ENCODE results near the gene SERTAD3. TPM values are rescaled to one million over a fixed set of nuclear protein-coding genes. Genes with fewer than 3 reads are reported as not detected.
"Not testable (repeated sequence)": the region's sequence is repeated elsewhere in the genome, so short reads cannot be mapped to it uniquely, and the experiment has no call there.

SERTAD3 gene
- total RNA-seq, 1 experiment from 2014 or later: 14.9 TPM

DNA sequence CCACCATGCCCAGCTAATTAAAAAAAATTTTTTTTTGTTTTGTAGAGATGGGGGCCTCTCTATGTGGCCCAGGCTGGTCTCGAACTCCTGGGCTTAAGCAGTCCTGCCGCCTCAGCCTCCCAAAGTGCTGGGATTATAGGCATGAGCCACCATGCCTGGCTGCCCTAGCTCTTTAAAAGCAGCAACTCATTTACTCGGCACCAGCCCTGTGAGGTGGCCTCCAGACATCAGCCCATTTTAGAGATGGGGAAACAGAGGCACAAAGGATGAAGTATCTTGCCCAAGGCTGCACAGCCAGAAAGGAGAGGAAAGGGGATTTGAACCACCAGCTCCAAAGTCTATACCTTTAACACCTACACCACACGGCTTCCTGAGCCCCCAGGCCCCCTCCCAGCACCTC is 31.3 kb downstream of the SERTAD3 start:
- no peak overlapping the region for H3K4me3 ChIP-seq (ENCODE audit: low read length)
- peaks cover 4% of the 10 kb centered on the region for H3K4me1 ChIP-seq (ENCODE audit: low read length)
- no peak for DNase-seq
- H3K27ac ChIP-seq (ENCODE audit: low read length): no peak overlapping the region
- no peak overlapping the region for H3K4me2 ChIP-seq (ENCODE audit: low read depth, low read length, poor library complexity, severe bottlenecking)
- no peak overlapping the region for H2AFZ ChIP-seq (ENCODE audit: low read length)
- H3K36me3 ChIP-seq (ENCODE audit: insufficient read depth, low read length): no peaks in the 10 kb centered on the region
- no peak overlapping the region for H3K9ac ChIP-seq (ENCODE audit: low read length)
- no peaks in the 10 kb centered on the region for H3K79me2 ChIP-seq (ENCODE audit: low read length)
- H4K20me1 ChIP-seq (ENCODE audit: insufficient read depth, low read depth, low read length): no peaks in the 10 kb centered on the region
- no peaks in the 10 kb centered on the region for H3K9me3 ChIP-seq (ENCODE audit: low read length)
- H3K9me2 ChIP-seq (replicated peaks; ENCODE audit: insufficient read depth, low read length): no peaks in the 10 kb centered on the region
- no peaks in the 10 kb centered on the region for H3K27me3 ChIP-seq (ENCODE audit: low read length)

DNA sequence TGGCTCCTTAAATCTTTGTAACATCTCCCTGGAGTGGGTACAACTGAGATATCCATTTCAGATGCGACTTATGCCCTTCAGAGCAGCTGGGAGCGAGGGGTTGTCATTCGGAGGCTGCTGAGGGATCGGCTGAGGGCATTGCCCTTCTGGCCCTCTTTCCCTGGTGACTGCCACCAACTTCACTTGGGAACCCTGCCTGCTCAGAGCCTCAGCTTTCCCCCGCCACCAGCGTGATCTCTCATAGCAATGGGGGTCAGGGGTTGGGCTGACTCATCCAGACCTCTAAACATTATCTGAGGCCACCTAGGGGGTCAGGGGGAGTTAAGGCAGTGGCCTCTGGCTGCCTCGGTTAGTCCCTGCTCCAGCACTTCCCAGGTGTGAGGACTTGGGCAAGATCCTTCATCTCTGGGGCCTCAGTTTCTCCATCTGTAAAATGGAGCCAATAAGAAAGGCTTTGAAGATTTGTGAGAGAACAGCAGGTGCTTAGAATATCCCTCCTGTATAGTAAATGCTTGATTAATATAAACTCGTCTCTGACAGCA is 32.1 kb downstream of the SERTAD3 start:
- Histone ChIP-seq H3K79me2 (ENCODE audit: low read length) (no peaks in the 10 kb centered on the region), H3K4me1 (ENCODE audit: low read length) (peaks cover 4% of the 10 kb centered on the region), H3K36me3 (ENCODE audit: insufficient read depth, low read length) (no peaks in the 10 kb centered on the region), H4K20me1 (ENCODE audit: insufficient read depth, low read depth, low read length) (no peaks in the 10 kb centered on the region), H2AFZ (ENCODE audit: low read length) (no peak overlapping the region), H3K9me2 (replicated peaks; ENCODE audit: insufficient read depth, low read length) (no peaks in the 10 kb centered on the region), H3K9me3 (ENCODE audit: low read length) (no peaks in the 10 kb centered on the region), H3K4me2 (ENCODE audit: low read depth, low read length, poor library complexity, severe bottlenecking) (no peak overlapping the region), H3K27me3 (ENCODE audit: low read length) (no peaks in the 10 kb centered on the region), H3K9ac (ENCODE audit: low read length) (no peak overlapping the region), H3K27ac (ENCODE audit: low read length) (no peak overlapping the region), H3K4me3 (ENCODE audit: low read length) (no peak overlapping the region)
- no peak for DNase-seq

DNA sequence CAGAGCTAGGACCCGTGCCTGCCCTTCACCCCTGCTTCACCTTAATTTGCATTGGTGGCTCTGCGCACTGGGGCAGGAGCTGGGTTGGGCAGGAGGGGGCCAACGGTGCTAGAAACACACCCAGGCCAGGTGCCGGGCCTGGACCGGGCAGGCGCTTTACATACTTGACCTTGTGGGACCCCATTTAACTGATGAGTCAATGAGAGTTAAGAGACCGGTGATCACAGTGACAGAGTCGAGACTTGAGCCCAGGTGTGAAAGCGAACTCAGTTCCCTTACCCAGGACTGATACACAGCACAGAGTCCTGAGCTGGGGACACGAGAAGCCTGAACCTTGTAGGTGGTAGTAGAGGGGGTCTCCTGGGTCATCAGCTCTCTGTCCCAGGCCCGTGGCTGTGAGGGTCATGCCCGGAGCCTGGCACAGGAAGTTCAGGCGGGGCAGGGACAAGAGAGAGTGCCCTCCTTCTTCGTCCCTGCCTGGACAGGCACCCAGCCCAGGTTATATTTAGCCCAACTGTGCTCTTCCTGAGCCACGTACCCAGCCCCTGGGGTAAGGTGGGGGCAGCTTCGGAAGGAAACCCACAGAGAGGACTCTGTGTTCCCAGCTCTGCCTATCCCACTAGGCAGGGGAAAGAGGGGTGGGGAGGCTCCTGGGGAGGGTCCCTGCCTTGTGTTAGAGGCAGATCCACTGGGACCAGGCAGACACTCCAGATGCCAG is 32.9 kb downstream of the SERTAD3 start:
- no peaks in the 10 kb centered on the region for H3K9me2 ChIP-seq (replicated peaks; ENCODE audit: insufficient read depth, low read length)
- H3K4me3 ChIP-seq (ENCODE audit: low read length): no peak overlapping the region
- no peaks in the 10 kb centered on the region for H3K9me3 ChIP-seq (ENCODE audit: low read length)
- no peak overlapping the region for H3K9ac ChIP-seq (ENCODE audit: low read length)
- no peaks in the 10 kb centered on the region for H4K20me1 ChIP-seq (ENCODE audit: insufficient read depth, low read depth, low read length)
- no peak overlapping the region for H2AFZ ChIP-seq (ENCODE audit: low read length)
- no peak for DNase-seq
- no peaks in the 10 kb centered on the region for H3K79me2 ChIP-seq (ENCODE audit: low read length)
- H3K27me3 ChIP-seq (ENCODE audit: low read length): no peaks in the 10 kb centered on the region
- H3K4me2 ChIP-seq (ENCODE audit: low read depth, low read length, poor library complexity, severe bottlenecking): no peak overlapping the region
- no peaks in the 10 kb centered on the region for H3K36me3 ChIP-seq (ENCODE audit: insufficient read depth, low read length)
- H3K4me1 ChIP-seq (ENCODE audit: low read length): peaks cover 4% of the 10 kb centered on the region
- no peak overlapping the region for H3K27ac ChIP-seq (ENCODE audit: low read length)

DNA sequence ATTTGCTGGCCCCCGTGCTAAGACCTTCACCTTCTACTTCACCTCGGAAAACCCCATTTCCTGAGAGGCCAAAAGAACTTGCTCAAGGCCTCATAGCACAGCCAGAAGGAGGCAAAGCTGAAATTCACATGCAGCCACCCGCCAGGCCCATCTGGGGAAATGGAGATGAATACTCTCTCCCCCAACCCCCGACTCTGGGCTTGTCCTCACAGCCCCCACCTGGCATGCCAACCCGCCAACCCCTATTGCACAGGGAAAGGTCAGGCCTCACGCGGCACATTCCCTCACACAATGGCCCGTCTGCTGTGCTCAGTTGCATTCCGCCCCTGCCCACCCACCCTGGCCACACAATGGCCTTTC is 34.1 kb downstream of the SERTAD3 start:
- Histone ChIP-seq H2AFZ (ENCODE audit: low read length) (no peak overlapping the region), H3K27ac (ENCODE audit: low read length) (no peak overlapping the region)
- DNase-seq: no peak

DNA sequence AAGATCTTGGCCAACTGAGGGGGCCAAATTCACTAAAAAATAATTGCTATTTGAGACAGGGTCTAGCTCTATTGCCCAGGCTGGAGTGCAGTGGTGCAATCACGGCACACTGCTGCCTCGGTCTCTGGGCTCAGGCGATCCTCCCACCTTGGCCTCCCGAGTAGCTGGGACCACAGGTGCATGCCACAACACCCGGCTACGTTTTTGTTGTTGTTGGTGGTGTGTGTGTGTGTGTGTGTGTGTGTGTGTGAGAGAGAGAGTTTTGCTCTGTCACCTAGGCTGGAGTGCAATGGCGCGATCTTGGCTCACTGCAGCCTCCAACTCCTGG is 35.6 kb downstream of the SERTAD3 start:
- not testable (repeated sequence) for H3K4me3 ChIP-seq (ENCODE audit: low read length); DNase-seq; H3K36me3 ChIP-seq (ENCODE audit: insufficient read depth, low read length); H3K9me3 ChIP-seq (ENCODE audit: low read length); H2AFZ ChIP-seq (ENCODE audit: low read length); H3K4me1 ChIP-seq (ENCODE audit: low read length); H3K9ac ChIP-seq (ENCODE audit: low read length); H3K27me3 ChIP-seq (ENCODE audit: low read length); H3K79me2 ChIP-seq (ENCODE audit: low read length); H3K27ac ChIP-seq (ENCODE audit: low read length); H4K20me1 ChIP-seq (ENCODE audit: insufficient read depth, low read depth, low read length); H3K9me2 ChIP-seq (replicated peaks; ENCODE audit: insufficient read depth, low read length); H3K4me2 ChIP-seq (ENCODE audit: low read depth, low read length, poor library complexity, severe bottlenecking)

More for the DNA sequence above, 34.1 kb downstream of the SERTAD3 start:
- Histone ChIP-seq H3K27me3 (ENCODE audit: low read length) (no peaks in the 10 kb centered on the region), H3K4me2 (ENCODE audit: low read depth, low read length, poor library complexity, severe bottlenecking) (no peak overlapping the region), H4K20me1 (ENCODE audit: insufficient read depth, low read depth, low read length) (no peaks in the 10 kb centered on the region), H3K9me3 (ENCODE audit: low read length) (no peaks in the 10 kb centered on the region), H3K9me2 (replicated peaks; ENCODE audit: insufficient read depth, low read length) (no peaks in the 10 kb centered on the region), H3K4me1 (ENCODE audit: low read length) (peaks cover 4% of the 10 kb centered on the region), H3K9ac (ENCODE audit: low read length) (no peak overlapping the region), H3K36me3 (ENCODE audit: insufficient read depth, low read length) (no peaks in the 10 kb centered on the region), H3K79me2 (ENCODE audit: low read length) (no peaks in the 10 kb centered on the region), H3K4me3 (ENCODE audit: low read length) (no peak overlapping the region)

DNA sequence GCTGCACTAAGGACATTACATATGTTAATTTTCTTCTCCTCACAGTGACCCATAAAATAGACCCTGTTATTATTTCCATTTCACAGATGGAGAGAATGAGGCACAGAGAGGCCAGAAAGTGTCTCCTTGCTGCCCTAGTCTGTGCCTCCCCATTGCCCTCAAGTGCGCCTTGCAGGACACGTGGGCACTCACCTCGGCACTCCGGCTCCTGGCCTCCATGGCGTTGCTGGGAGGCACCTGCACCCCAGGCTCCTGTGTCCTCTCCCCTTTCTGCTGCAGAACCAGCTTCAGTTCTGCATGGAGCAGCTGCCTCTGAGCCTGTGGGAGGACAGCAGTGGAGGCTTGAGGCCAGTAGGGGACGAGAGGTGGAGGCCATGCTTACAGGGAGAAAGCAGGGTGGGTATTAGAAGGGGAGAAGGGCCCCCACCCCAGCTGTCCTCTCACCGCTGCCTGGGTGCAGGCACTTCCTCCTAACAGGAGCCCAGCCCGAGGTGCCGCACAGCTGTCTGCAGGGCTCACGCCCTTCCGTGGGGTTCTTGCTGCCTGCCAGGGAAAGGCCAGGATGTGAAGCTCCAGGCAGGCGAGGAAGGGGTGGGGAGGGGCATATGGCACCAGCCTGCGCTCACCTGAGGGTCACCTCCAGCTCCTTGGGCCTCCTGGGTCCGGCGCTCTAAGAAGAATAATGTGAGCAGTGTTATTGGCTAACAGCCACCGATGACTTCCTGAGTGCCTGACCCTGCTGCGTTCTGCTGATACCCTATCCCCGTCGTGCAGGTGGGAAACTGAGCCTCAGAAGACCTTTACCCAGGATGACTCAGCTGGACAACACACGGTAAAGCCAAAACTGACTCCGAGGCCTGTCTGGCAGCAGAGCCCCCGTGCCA is 36.2 kb downstream of the SERTAD3 start:
- Histone ChIP-seq H3K4me3 (ENCODE audit: low read length) (no peak overlapping the region), H3K27me3 (ENCODE audit: low read length) (no peaks in the 10 kb centered on the region), H3K27ac (ENCODE audit: low read length) (no peak overlapping the region), H3K79me2 (ENCODE audit: low read length) (no peaks in the 10 kb centered on the region), H3K9me2 (replicated peaks; ENCODE audit: insufficient read depth, low read length) (no peaks in the 10 kb centered on the region), H2AFZ (ENCODE audit: low read length) (no peak overlapping the region), H3K4me2 (ENCODE audit: low read depth, low read length, poor library complexity, severe bottlenecking) (no peak overlapping the region), H3K4me1 (ENCODE audit: low read length) (peaks cover 13% of the 10 kb centered on the region), H3K36me3 (ENCODE audit: insufficient read depth, low read length) (no peaks in the 10 kb centered on the region), H3K9ac (ENCODE audit: low read length) (no peak overlapping the region), H4K20me1 (ENCODE audit: insufficient read depth, low read depth, low read length) (no peaks in the 10 kb centered on the region), H3K9me3 (ENCODE audit: low read length) (no peaks in the 10 kb centered on the region)
- no peak for DNase-seq

DNA sequence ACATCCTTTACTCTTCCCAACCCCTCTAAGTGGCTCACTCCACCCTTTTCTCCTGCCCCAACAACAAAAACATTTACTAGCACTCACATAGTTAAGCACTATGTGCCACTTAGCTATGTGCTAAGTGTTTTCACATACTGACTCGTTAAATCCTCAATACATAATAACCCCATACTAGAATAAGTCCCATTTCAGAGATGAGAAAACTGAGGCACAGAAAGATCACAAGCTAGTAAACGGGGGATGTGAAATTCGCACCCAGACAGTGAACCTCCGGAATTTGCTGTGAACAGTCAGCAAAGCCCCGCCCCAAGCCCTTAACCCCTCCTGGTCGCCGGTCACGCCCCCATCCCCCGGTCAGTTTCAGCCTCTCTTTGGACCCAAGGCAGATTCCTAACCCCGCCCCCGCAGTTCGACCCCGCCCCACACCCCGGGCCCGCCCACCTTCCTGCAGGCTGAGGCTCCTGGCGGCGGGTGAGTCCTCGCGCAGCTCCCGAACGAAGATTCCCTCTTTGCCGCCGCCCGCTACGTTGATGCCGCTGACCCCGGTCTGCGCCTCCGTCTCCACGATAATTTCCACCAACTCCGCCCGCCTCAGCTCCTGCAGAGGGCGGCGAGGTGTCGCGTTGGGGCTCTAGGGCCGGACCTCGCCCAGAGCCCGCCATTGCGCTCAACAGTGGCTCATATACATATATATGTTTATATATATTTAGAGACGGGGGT is 40.7 kb downstream of the SERTAD3 start:
- Histone ChIP-seq H3K9me3 (ENCODE audit: low read length) (no peaks in the 10 kb centered on the region), H3K4me3 (ENCODE audit: low read length) (peak overlapping the region; percentile 68), H3K27ac (ENCODE audit: low read length) (no peak overlapping the region), H3K4me2 (ENCODE audit: low read depth, low read length, poor library complexity, severe bottlenecking) (peak overlapping the region; percentile 89), H3K9ac (ENCODE audit: low read length) (peak overlapping the region; percentile 72), H3K9me2 (replicated peaks; ENCODE audit: insufficient read depth, low read length) (no peaks in the 10 kb centered on the region), H3K4me1 (ENCODE audit: low read length) (peaks cover 9% of the 10 kb centered on the region), H3K27me3 (ENCODE audit: low read length) (no peaks in the 10 kb centered on the region), H3K79me2 (ENCODE audit: low read length) (no peaks in the 10 kb centered on the region), H4K20me1 (ENCODE audit: insufficient read depth, low read depth, low read length) (no peaks in the 10 kb centered on the region), H2AFZ (ENCODE audit: low read length) (peak overlapping the region; percentile 94), H3K36me3 (ENCODE audit: insufficient read depth, low read length) (no peaks in the 10 kb centered on the region)
- DNase-seq: peak; percentile 95

DNA sequence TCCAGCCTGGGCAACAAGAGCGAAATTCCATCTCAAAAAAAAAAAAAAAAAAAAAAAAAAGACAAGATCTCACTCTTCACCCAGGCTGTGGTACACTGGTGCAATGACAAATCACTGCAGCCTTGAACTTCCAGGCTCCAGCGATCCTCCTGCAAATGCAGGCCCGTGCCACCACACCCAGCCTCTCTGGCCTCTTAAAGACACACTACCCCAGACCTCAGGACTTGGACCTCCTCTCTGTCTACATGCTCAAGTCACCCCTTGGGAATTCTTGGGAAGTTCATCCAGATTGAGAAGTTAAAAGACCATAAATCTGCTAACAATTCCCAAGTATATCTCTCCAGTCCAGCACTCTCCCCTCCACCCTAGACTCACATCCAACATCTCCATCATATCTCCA is 43.6 kb downstream of the SERTAD3 start:
- H2AFZ ChIP-seq (ENCODE audit: low read length): no peak overlapping the region
- no peak overlapping the region for H3K9ac ChIP-seq (ENCODE audit: low read length)
- H4K20me1 ChIP-seq (ENCODE audit: insufficient read depth, low read depth, low read length): no peaks in the 10 kb centered on the region
- no peak overlapping the region for H3K4me3 ChIP-seq (ENCODE audit: low read length)
- H3K27me3 ChIP-seq (ENCODE audit: low read length): no peaks in the 10 kb centered on the region
- no peak overlapping the region for H3K4me2 ChIP-seq (ENCODE audit: low read depth, low read length, poor library complexity, severe bottlenecking)
- H3K9me3 ChIP-seq (ENCODE audit: low read length): no peaks in the 10 kb centered on the region
- H3K9me2 ChIP-seq (replicated peaks; ENCODE audit: insufficient read depth, low read length): no peaks in the 10 kb centered on the region
- H3K27ac ChIP-seq (ENCODE audit: low read length): no peak overlapping the region
- H3K79me2 ChIP-seq (ENCODE audit: low read length): no peaks in the 10 kb centered on the region
- no peak for DNase-seq
- peaks cover 9% of the 10 kb centered on the region for H3K4me1 ChIP-seq (ENCODE audit: low read length)
- no peaks in the 10 kb centered on the region for H3K36me3 ChIP-seq (ENCODE audit: insufficient read depth, low read length)
